Smooth muscle cell (in vitro differentiated cells): Measurements from ENCODE around the gene SYCP3. TPM values are rescaled to one million over a fixed set of nuclear protein-coding genes. Genes with fewer than 3 reads are reported as not detected.

Experiments
- DNase-seq: peaks from one replicate; lab custom pipeline; 2025; ENCODE audit not compliant: unreplicated experiment; lab: John Stamatoyannopoulos, UW
- H2AFZ ChIP-seq: fragments of 200-600 bp; sonication (generic); 2 replicates; pipeline ENCODE4 v1.6.0; 2016; ENCODE audit warnings: antibody characterized with exemption, low read depth, mild to moderate bottlenecking
- H3F3A ChIP-seq: fragments of 200-600 bp; sonication (generic); 2 replicates; pipeline ENCODE4 v1.6.0; 2017; ENCODE audit warnings: antibody characterized with exemption, low read depth
- H3K27ac ChIP-seq: fragments of 200-600 bp; sonication (generic); 2 replicates; pipeline ENCODE4 v1.5.1; 2016; ENCODE audit warnings: low read depth, mild to moderate bottlenecking
- H3K27me3 ChIP-seq: fragments of 200-600 bp; sonication (generic); 2 replicates; pipeline ENCODE4 v1.6.1; 2016; ENCODE audit warnings: low read depth, mild to moderate bottlenecking
- H3K36me3 ChIP-seq: fragments of 200-600 bp; sonication (generic); 2 replicates; pipeline ENCODE4 v1.5.1; 2016; ENCODE audit warnings: low read depth
- H3K4me1 ChIP-seq: fragments of 200-600 bp; sonication (generic); 2 replicates; pipeline ENCODE4 v1.5.1; 2016; ENCODE audit warnings: low read depth
- H3K4me2 ChIP-seq: fragments of 200-600 bp; sonication (generic); 2 replicates; pipeline ENCODE4 v1.6.0; 2016; ENCODE audit warnings: mild to moderate bottlenecking
- H3K4me3 ChIP-seq: fragments of 200-600 bp; sonication (generic); 2 replicates; pipeline ENCODE4 v1.5.1; 2016; ENCODE audit warnings: mild to moderate bottlenecking
- H3K79me2 ChIP-seq: fragments of 200-600 bp; sonication (generic); 2 replicates; pipeline ENCODE4 v1.6.0; 2016; ENCODE audit warnings: low read depth, mild to moderate bottlenecking
- H3K9ac ChIP-seq: fragments of 200-600 bp; sonication (generic); 2 replicates; pipeline ENCODE4 v1.6.0; 2016; ENCODE audit warnings: low read depth
- H3K9me3 ChIP-seq: fragments of 200-600 bp; sonication (generic); replicated peaks from 2 replicates; pipeline ENCODE4 v1.5.1; 2016; ENCODE audit warnings: low read depth
- H4K20me1 ChIP-seq: fragments of 200-600 bp; sonication (generic); 2 replicates; pipeline ENCODE4 v1.6.0; 2016; ENCODE audit warnings: low read depth
- CTCF ChIP-seq: fragments of 200-600 bp; sonication (generic); IDR thresholded peaks from 2 replicates; pipeline ENCODE4 v1.5.1; 2017; ENCODE audit warnings: borderline replicate concordance, mild to moderate bottlenecking, antibody characterized with exemption; ENCODE audit not compliant: insufficient read depth, poor library complexity, severe bottlenecking
- WGBS: methylation state at CpG from one replicate; pipeline ENCODE4 v1.1.7; 2016; ENCODE audit warnings: low lambda C conversion rate; 5-methylcytosine and 5-hydroxymethylcytosine counted together
- polyA plus RNA-seq: library from polyadenylated mRNA; unstranded; fragments of >200 nt; fragmentation: Nextera tagmentation; extraction: Ambion mirVana; gene quantifications from 2 replicates; pipeline ENCODE4 v1.2.1, GENCODE V29; 2016
- total RNA-seq: library from RNA; depleted of rRNA; stranded (reverse); fragments of >200 nt; gene quantifications from 2 replicates; pipeline ENCODE4 v1.2.3, GENCODE V29; 2014

SYCP3 gene
- total and polyA plus RNA-seq, 2 experiments from 2014 or later = 1.1 to 3.6 TPM

GRCh38 chr12:101783150-101783549 is 43.9 kb upstream of the SYCP3 start:
- 92% methylated on average over 2 of the region's 2 CpGs for WGBS
- H3K27ac ChIP-seq = no peak overlapping the region
- no peak overlapping the region for H2AFZ ChIP-seq
- H3K9me3 ChIP-seq = no peaks in the 10 kb centered on the region
- no peak for TF ChIP-seq CTCF
- no peak for DNase-seq
- no peaks in the 10 kb centered on the region for H3F3A ChIP-seq
- H3K79me2 ChIP-seq = no peaks in the 10 kb centered on the region
- no peaks in the 10 kb centered on the region for H3K36me3 ChIP-seq
- no peak overlapping the region for H3K4me2 ChIP-seq
- H3K27me3 ChIP-seq = no peaks in the 10 kb centered on the region
- no peaks in the 10 kb centered on the region for H4K20me1 ChIP-seq
- H3K4me3 ChIP-seq = no peak overlapping the region
- no peaks in the 10 kb centered on the region for H3K4me1 ChIP-seq
- no peak overlapping the region for H3K9ac ChIP-seq

DNA sequence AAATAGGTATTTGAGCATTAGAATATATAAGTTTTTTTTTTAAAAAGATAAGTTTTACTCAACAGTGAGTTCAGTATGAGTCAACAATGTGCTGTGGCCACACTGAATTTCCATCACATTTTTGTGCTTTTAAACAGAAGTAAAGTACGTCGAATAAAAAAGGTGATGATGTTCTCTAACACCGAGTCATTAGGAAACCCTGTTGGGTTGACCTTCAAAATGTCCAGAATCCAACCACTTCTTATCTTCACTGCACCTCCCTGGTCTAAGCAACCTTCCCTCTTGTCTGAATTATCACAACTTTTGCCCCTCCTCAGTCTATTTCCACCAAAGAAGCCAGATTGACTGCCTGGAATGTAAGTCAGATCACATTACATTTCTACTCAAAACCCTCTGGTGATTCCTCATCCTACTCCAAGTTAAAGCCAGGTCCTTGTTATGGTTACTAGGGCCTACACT is 43.0 kb upstream of the SYCP3 start:
- no peaks in the 10 kb centered on the region for H3K9me3 ChIP-seq
- no peaks in the 10 kb centered on the region for H3F3A ChIP-seq
- TF ChIP-seq CTCF = no peak
- DNase-seq = no peak
- H3K4me3 ChIP-seq = no peak overlapping the region
- H3K4me1 ChIP-seq = no peaks in the 10 kb centered on the region
- no peaks in the 10 kb centered on the region for H3K79me2 ChIP-seq
- no peak overlapping the region for H2AFZ ChIP-seq
- H3K4me2 ChIP-seq = no peak overlapping the region
- H3K27ac ChIP-seq = no peak overlapping the region
- H4K20me1 ChIP-seq = no peaks in the 10 kb centered on the region
- WGBS = 47% methylated on average over 3 of the region's 3 CpGs
- H3K27me3 ChIP-seq = no peaks in the 10 kb centered on the region
- H3K36me3 ChIP-seq = no peaks in the 10 kb centered on the region
- H3K9ac ChIP-seq = no peak overlapping the region

GRCh38 chr12:101781834-101782233 is 42.6 kb upstream of the SYCP3 start:
- H3K4me3 ChIP-seq = no peak overlapping the region
- TF ChIP-seq CTCF = no peak
- 94% methylated on average over 3 of the region's 3 CpGs for WGBS
- no peaks in the 10 kb centered on the region for H3K9me3 ChIP-seq
- DNase-seq = no peak
- no peak overlapping the region for H3K27ac ChIP-seq
- H3K4me1 ChIP-seq = no peaks in the 10 kb centered on the region
- no peak overlapping the region for H2AFZ ChIP-seq
- no peaks in the 10 kb centered on the region for H3K36me3 ChIP-seq
- H3K9ac ChIP-seq = no peak overlapping the region
- H3F3A ChIP-seq = no peaks in the 10 kb centered on the region
- no peak overlapping the region for H3K4me2 ChIP-seq
- H3K79me2 ChIP-seq = no peaks in the 10 kb centered on the region
- H4K20me1 ChIP-seq = no peaks in the 10 kb centered on the region
- H3K27me3 ChIP-seq = no peaks in the 10 kb centered on the region

DNA sequence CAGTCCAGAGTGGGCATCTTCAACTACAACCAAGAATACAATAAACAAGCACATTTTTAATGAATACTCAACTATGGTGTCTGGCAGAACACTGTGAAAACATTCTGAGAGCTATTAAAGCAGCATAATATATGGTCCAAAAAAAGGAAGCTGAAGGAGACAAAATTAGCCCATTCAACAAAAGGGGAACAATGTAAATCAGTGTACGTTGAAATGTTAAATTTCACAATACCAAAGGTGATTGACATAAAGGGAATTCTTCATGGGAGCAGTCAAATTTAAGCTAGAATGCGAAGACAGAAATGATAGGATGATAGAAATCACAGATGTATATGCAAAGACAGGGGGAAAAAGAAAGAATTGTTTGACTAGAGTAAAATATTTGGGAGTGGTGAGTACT is 41.3 kb upstream of the SYCP3 start:
- no peaks in the 10 kb centered on the region for H3K36me3 ChIP-seq
- 97% methylated on average over 2 of the region's 2 CpGs for WGBS
- H3K4me2 ChIP-seq = no peak overlapping the region
- no peak overlapping the region for H3K9ac ChIP-seq
- H3K4me1 ChIP-seq = no peaks in the 10 kb centered on the region
- no peaks in the 10 kb centered on the region for H3K9me3 ChIP-seq
- TF ChIP-seq CTCF = no peak
- no peaks in the 10 kb centered on the region for H4K20me1 ChIP-seq
- H3K27ac ChIP-seq = no peak overlapping the region
- H3K4me3 ChIP-seq = no peak overlapping the region
- H3K27me3 ChIP-seq = no peaks in the 10 kb centered on the region
- no peak for DNase-seq
- no peak overlapping the region for H2AFZ ChIP-seq
- no peaks in the 10 kb centered on the region for H3K79me2 ChIP-seq
- no peaks in the 10 kb centered on the region for H3F3A ChIP-seq
